HG03060 (cell line): ENCODE measurements around the gene PGM1.
"Not testable (repeated sequence)": the region's sequence is repeated elsewhere in the genome, so short reads cannot be mapped to it uniquely, and the experiment has no call there.

Experiments
- ATAC-seq: cut with Tn5 transposase; IDR thresholded peaks from one replicate; pipeline ENCODE4 v1.9.1; 2021; ENCODE audit warnings: low read depth, moderate number of reproducible peaks; ENCODE audit not compliant: unreplicated experiment

The PGM1 gene

GRCh38 chr1:63593303-63593885, at the start of gene PGM1:
PGM1 (plus strand) TSS chr1:63593411; CDS start chr1:63593489, 78 bp downstream.
- ATAC-seq, result peak; percentile 65

GRCh38 chr1:63545780-63546179, 47.4 kb upstream of the PGM1 start:
- no peak for ATAC-seq

GRCh38 chr1:63547621-63548294, 45.5 kb upstream of the PGM1 start:
- no peak for ATAC-seq

GRCh38 chr1:63548303-63548702, 44.9 kb upstream of the PGM1 start:
- ATAC-seq, result no peak

GRCh38 chr1:63548877-63549276, 44.3 kb upstream of the PGM1 start:
- ATAC-seq, result no peak

GRCh38 chr1:63555480-63555879, 37.7 kb upstream of the PGM1 start:
- no peak for ATAC-seq

- ATAC-seq, result no peak
Observed at GRCh38 chr1:63557365-63557987, 35.7 kb upstream of the PGM1 start.

GRCh38 chr1:63559357-63559756, 33.9 kb upstream of the PGM1 start:
- ATAC-seq, result no peak

GRCh38 chr1:63563745-63564144, 29.5 kb upstream of the PGM1 start:
- no peak for ATAC-seq

GRCh38 chr1:63569068-63569467, 24.1 kb upstream of the PGM1 start:
- ATAC-seq, result no peak

GRCh38 chr1:63569640-63570316, 23.4 kb upstream of the PGM1 start:
- no peak for ATAC-seq

GRCh38 chr1:63572686-63573085, 20.5 kb upstream of the PGM1 start:
- ATAC-seq, result not testable (repeated sequence)

- not testable (repeated sequence) for ATAC-seq
Observed at GRCh38 chr1:63574203-63574796, 18.9 kb upstream of the PGM1 start.

GRCh38 chr1:63575340-63575826, 17.8 kb upstream of the PGM1 start:
- no peak for ATAC-seq

- ATAC-seq, result not testable (repeated sequence)
Observed at GRCh38 chr1:63586326-63586725, 6.9 kb upstream of the PGM1 start.

- ATAC-seq, result no peak
Observed at GRCh38 chr1:63590166-63590560, 3.0 kb upstream of the PGM1 start.

- no peak for ATAC-seq
Observed at GRCh38 chr1:63592536-63593302, 492 bp upstream of the PGM1 start.

GRCh38 chr1:63593886-63594605, 835 bp downstream of the PGM1 start:
- ATAC-seq, result peak; percentile 19

- ATAC-seq, result no peak
Observed at GRCh38 chr1:63595435-63595834, 2.2 kb downstream of the PGM1 start.
